ENCODE data around the gene GET3. TPM values are rescaled to one million over a fixed set of nuclear protein-coding genes. Genes with fewer than 3 reads are reported as not detected.

The GET3 gene
- total and polyA plus RNA-seq, 2 of the 13 experiments (the other 11 are each of a cell fraction or from before 2014, with no cell fraction given), result 57.7 to 59.4 TPM

GRCh38 chr19:12789904-12790619 is 52.8 kb downstream of the GET3 start (continued):
- TF ChIP-seq MLXIP (CRISPR knock-in tag; IDR thresholded peaks at IDR 0.05; ENCODE audit: borderline replicate concordance), result no peak
- no peak for TF ChIP-seq ZNF569 (CRISPR knock-in tag; IDR thresholded peaks at IDR 0.05; ENCODE audit: borderline replicate concordance)
- TF ChIP-seq ZMYM3 (CRISPR knock-in tag; IDR thresholded peaks at IDR 0.05), result no peak
- no peak for TF ChIP-seq LBX2 (CRISPR knock-in tag; IDR thresholded peaks at IDR 0.05; ENCODE audit: borderline replicate concordance)
- TF ChIP-seq REPIN1 (CRISPR knock-in tag; IDR thresholded peaks at IDR 0.05; ENCODE audit: borderline replicate concordance, low read depth), result no peak
- no peak for TF ChIP-seq MEIS1 (CRISPR knock-in tag; IDR thresholded peaks at IDR 0.05; ENCODE audit: borderline replicate concordance)
- no peak for TF ChIP-seq NFIB (CRISPR knock-in tag; IDR thresholded peaks at IDR 0.05; ENCODE audit: borderline replicate concordance)
- peak; percentile 53; the same call in 1 of the 2 replicates for TF ChIP-seq PHF21A (CRISPR knock-in tag; IDR thresholded peaks at IDR 0.05)
- no peak for TF ChIP-seq RFXANK (CRISPR knock-in tag; IDR thresholded peaks at IDR 0.05)
- no peak for TF ChIP-seq ZNF644 (CRISPR knock-in tag; IDR thresholded peaks at IDR 0.05; ENCODE audit: low read depth)
- TF ChIP-seq ZNF788 (CRISPR knock-in tag; IDR thresholded peaks at IDR 0.05; ENCODE audit: borderline replicate concordance), result peak; percentile 55; the same call in 1 of the 2 replicates
- no peak for TF ChIP-seq PRDM15 (CRISPR knock-in tag; IDR thresholded peaks at IDR 0.05)
- TF ChIP-seq NR2F6 (IDR thresholded peaks at IDR 0.05), result no peak
- TF ChIP-seq NR2F6 (CRISPR knock-in tag; IDR thresholded peaks at IDR 0.05), result 0 out of 2 replicates have a peak, but pooled peaks have one; percentile 9
- TF ChIP-seq HOXD1 (CRISPR knock-in tag; IDR thresholded peaks at IDR 0.05), result peak; percentile 26; the same call in 1 of the 2 replicates
- TF ChIP-seq ZNF510 (CRISPR knock-in tag; IDR thresholded peaks at IDR 0.05; ENCODE audit: low read depth), result no peak
- TF ChIP-seq ZNF616 (CRISPR knock-in tag; IDR thresholded peaks at IDR 0.05; ENCODE audit: low read depth), result no peak
- TF ChIP-seq LCORL (IDR thresholded peaks at IDR 0.05), result no peak
- TF ChIP-seq LCORL (CRISPR knock-in tag; IDR thresholded peaks at IDR 0.05), result peak; percentile 64; the same call in 1 of the 2 replicates
- TF ChIP-seq ZNF143 (CRISPR knock-in tag; IDR thresholded peaks at IDR 0.05), result no peak
- no peak for TF ChIP-seq HOXA7 (CRISPR knock-in tag; IDR thresholded peaks at IDR 0.05)
- no peak for TF ChIP-seq ZNF503 (CRISPR knock-in tag; IDR thresholded peaks at IDR 0.05)
- TF ChIP-seq ELF3 (CRISPR knock-in tag; IDR thresholded peaks at IDR 0.05), result no peak; the same call in 1 of the 2 replicates

Data from HepG2 (cell line).